Hematopoietic multipotent progenitor cell treated with erythropoietin and hydrocortisone succinate and interleukin-3 and kit ligand, for 17 days (in vitro differentiated cells): ENCODE data around the gene ARHGEF28.

ENCODE experiments used
- DNase-seq: peaks from one replicate; pipeline ENCODE4 v3.0.0-alpha.2; 2015; ENCODE audit warnings: low spot score

ARHGEF28 gene

DNA sequence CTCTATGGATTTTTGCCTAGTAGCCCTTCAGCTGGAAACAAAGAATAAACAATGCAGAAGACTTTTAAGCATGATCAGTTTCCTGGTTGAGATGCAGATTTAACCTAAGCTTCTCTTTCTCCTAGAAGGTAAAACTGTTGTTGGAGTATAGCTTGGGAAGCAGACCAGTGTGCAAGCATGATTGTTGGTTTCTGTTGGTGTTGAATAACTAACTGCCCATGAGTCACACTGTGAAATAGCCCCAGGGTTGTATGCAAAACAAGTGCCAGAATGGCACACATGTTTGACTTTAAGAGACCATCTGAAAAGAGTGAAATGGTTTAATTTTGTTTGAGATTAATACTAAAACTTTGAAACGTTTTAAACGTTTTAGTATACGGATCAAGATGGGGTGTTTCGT is 227.1 kb downstream of the ARHGEF28 start:
- no peak for DNase-seq

DNA sequence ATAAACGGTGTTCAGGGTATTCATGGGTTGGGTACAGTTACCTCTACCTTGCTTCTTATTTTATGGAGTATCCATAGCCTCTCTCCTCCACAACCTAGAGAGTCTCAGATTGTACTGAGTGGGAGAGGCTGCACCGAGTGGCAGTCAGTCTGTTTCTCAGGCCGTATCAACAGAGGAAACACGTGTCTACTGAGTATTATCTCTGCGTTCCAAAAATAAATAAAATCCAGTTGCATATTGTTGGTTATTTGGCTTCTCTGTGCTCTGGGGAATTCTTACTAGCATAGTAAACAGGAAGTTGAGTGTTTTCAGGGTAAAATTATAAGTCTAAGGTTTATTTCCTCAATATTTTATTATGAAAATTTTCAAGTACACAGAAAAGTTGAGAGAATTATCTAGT is 231.0 kb downstream of the ARHGEF28 start:
- DNase-seq = no peak

DNA sequence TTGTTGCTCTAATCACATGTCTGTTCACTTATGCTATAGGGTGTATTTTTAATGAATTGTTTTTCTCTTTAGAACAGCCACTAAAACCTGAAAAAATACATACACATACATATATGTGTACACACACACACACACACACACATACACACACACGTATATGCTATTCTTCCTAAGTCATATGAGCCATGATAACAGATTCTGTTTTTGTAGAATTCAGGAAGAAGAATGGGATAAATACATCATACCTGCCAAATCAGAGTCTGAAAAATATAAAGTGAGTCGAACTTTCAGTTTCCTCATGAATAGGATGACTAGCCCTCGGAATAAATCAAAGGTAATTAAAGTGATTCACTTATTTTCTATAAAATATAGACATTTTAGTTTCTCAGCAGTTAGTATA is 231.4 kb downstream of the ARHGEF28 start:
- no peak for DNase-seq

DNA sequence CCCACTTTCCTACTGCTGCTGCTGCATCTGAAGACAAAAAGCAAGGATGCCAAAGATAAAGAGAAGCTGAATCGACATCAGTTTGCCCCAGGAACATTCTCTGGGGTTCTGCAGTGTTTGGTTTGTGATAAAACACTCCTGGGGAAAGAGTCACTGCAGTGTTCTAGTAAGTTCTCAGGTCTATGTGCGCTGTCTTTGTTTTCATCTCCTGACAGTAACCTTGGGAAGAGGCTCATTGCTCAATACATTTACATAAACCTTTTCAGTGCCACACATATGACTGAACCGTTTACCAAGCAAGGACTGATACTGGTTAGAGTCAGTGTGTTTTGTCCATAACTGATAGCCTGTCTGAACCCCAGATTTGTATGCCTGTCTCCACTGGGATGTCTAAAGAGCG is 232.1 kb downstream of the ARHGEF28 start:
- no peak for DNase-seq

DNA sequence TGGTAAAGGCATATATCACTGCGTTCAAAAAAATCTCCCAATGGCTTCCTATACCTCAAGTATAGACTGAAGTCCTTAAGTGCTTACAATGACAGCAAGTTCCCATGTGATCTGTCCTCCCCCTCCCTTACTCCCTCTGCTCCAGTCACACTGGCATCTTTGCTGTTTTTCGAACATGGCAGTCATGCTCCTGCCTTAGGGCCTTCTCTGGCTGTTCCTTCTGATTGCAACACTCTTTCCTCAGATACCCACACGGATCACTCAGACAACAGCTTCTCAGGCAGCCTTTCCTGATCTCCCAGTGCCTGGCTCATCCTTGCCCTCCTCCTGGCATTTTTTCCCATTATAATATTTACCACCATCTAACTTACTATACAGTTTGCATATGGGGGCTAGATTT is 232.8 kb downstream of the ARHGEF28 start:
- no peak for DNase-seq

DNA sequence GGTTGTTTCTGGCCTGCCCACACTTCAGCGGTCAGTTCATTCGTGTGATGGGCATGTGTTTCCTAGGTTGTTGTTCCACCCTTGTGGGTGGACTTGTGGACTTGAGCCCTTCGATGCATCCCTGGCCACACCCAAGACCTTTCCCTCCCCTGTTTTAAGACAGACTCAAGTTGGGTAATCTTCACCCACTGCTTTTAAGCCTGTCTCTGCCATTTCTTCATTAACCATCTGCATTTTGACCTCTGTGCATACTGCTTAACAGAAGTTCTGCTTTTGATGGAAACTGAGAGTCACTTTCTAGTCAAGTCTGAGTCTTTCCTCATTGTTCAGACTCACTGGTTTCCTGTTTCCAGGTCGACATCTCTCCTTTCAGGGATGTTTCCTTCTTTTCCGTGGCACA is 233.7 kb downstream of the ARHGEF28 start:
- no peak for DNase-seq

DNA sequence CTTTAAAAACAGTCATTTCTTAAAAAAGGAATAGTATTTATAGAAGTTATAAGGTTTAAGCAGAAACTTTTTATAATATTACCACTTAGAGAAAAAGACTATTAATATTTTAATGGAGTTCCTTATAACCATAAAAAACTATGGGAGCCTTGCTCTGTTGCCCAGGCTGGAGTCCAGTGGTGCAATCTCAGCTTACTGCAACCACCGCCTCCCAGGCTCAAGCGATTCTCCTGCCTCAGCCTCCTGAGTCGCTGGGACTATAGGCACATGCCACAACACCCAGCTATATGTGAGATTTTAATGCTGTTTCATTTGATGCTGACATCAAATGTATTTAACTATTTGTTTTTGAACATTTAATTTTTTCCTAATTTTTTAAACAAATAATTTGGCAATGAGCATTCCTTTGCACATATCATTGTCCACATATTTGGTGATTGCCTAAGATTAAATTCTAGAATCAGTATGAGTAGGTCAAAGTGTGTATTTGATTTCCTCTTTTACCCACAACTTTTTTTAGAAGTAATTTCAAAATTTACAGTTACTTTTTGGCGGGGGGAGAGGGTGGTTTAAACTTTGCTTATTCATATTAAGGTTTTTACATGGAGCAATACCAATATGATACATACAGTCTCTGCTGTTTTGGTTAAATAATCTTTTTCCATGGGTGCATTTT is 235.5 kb downstream of the ARHGEF28 start:
- DNase-seq = no peak

DNA sequence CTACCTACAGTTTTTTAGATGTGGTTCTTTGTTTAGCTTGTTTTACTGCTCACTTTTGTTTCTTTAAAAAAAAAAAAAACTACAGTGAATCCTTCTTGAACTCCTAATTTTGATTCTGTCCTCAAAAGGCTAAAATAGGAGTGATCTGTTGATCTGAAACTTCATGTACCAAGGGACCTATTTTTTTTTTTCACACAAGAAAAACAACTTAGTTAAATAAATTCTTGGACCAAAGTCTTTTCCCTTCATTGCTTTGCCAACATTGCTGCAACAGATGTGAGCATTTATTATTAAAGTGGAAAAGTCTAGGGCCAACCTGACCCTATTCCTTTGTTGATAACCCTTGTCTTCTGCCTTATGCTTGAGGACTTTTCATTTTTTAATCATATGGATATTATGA is 236.8 kb downstream of the ARHGEF28 start:
- DNase-seq = no peak

DNA sequence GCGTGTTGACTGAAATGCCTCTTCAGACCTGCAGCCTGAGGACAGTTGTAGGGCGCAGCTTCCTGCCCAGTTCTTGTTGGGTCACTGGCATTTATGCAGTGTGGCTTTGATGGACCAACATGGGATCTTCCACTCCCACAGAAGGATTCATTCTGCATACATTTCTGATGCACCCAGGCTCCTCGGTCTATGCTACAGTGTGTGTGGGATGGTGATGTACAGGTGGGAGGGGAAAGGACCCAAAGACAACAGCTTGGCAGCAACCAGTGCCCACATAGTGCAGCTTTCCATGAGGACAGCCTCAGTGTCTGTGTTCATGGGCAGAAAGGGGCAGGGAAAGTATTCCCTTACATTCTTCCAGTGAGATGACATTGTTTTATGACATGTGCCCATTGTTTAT is 237.9 kb downstream of the ARHGEF28 start:
- DNase-seq = no peak

DNA sequence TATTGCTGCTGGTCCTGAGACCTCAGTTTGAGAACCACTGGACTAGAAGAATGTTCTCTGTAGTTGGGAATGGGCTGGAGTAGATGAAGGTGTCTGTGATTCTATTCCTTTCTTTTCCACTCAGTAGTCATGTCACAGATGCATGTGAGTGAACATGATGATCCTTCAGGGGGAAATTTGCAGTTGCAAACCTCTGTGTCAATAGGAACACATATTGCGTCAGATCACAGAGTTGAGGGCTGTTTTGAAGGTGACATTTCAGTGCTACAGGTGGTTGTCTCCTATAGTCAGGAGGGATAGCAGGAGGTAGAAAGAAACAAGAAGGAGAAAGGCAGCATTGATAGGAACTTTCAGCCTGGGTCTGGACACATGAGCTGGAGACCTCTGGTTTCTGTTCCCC is 239.3 kb downstream of the ARHGEF28 start:
- no peak for DNase-seq

DNA sequence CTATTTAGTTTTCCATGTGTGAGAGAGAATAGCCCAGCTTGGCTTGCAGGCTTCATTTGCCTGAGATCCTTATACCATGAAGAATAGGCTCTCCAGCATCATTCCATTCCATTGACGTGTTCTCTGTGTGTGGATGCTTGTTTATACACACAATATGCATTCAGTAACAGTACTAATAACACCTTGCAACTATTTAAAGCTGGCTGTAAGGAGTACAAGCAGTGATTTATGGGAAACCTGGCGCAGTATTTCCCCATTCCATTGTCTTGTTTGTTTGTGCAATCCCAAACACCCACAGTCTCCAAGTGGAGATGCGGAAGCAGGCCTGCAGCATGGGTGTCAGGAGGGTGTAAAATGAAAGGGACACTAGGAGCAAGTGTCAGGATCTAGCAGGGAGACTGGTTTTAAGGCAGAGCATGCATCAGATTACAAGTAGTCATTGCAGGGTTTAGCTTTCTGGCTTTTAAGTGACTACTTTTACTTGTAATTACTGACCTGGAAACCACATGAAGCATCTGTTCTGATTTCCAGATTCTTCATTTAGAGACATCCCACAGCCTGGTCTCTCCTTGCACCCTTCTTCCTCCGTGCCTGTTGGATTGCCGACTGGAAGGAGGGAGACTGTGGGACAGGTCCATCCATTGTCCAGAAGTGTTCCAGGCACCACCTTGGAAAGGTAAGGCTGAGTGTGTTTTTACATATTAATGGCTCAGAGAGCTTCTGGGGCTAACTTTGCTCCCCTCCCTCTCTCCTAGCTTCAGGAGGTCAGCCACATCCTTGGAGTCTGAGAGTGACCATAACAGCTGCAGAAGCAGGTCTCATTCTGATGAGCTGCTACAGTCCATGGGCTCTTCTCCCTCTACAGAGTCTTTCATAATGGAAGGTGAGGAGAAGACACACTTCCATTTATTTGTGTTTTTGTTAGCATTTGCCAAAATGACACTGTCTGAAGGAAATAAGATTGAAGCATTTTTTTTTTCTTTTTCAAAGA is 241.6 kb downstream of the ARHGEF28 start:
- no peak for DNase-seq

DNA sequence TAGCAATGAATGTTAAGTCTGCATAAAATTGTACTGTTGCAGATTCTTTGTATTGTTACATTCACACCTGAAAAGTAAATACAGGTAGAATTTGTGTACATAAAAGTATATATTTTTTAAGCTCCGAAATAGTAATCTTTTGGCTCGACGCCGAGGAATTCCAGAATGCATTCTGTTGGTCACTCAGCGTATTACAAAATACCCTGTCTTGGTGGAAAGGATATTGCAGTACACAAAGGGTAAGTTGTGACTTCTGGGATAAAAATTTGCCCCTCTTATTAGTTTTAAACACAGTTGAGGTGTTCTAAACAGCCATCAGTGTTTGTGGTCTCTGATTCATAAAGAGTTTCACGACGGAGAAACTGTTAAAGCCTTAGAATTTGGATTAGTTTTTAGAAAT is 257.6 kb downstream of the ARHGEF28 start:
- no peak for DNase-seq

DNA sequence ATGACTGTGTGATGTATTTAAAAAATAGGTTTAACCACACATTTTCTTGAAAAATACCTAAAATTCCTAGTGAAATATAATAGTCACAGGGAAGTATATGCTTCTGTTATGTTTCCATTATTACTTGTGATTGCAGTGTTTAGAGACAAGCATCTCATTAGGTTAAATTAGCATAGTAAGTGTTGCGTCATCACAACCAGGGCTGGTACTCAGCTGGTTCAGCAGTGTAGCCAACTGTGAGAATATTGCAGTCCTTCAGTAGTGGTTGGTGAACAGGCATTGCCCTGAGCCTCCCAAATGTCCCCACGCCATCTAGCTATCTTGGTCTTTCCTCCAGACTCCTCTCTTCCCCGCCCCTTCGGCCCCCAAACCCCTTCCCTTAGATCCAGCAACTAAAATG is 261.7 kb downstream of the ARHGEF28 start:
- DNase-seq = no peak

DNA sequence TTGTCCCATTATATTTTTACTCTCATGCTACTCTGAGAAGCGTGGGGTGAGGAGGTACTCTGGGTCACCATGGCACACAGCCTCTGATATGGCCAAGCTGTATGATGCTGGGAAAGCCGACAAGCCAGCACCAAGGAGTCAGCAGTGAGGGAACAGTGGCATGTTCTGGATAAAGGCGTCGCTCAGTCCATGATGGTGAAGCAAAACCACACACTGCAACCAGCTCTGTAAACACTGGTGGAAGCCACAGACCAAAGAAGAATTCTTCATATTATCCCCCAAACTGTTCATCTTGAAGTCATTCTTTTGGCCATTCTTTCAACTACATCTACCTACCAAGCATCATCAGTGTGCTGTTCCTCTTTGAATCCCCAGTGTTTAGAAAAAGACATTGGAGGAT is 264.6 kb downstream of the ARHGEF28 start:
- no peak for DNase-seq

DNA sequence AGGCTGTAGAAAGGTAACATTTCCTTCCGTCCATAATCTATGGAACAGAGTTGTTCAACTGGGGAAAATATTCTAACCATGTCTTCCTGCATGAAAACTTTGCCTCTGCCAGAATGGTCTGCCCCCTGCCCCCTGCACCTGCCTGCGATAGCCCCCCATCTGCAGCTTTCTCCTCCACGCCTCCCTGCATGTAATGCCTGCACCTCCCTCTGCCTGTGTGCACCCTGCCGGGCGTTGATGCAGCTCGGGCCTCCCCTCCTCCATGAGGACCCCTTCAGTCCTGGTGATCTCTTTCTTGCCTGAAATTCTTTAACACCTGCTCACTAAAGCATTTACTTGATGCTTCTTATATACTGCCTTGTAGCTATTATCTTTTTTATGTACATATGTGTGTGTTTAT is 266.2 kb downstream of the ARHGEF28 start:
- no peak for DNase-seq

DNA sequence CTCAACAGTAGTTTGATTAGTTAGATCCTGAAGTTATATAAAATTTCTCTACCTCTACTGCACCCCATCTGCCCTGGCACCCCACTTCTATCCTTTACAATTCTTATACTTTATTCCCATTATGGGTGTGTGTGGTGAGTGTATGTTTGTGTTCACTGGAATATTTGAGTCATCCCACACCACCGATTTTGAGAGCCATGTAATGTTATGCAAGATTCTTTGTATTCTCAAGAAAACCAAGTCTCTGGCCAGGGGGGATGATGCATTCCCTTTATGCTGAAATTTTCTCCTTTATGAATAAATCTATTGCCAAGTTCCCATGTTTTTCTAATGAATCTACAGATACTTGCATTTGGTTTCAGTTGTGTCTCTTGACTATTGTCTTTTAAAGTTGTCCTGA is 266.8 kb downstream of the ARHGEF28 start:
- DNase-seq = no peak

DNA sequence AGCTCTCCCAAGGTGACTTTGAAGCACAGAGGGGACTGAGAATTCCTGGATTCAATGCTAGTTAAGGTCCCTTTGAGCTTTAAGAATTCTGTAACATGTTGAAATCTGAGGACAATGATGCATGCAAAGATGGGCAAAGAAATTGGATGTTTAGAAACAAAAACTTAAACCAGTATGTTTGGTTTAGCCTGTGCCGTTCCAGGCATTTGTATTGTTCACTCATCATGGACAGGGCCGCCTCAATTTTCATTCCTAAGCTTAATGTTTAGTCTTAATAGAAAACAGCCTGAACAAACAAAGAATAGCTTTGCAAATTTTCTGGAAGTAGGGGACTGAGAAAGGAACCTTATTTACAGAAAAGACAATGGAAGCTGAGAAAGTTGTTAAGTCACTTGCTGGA is 267.8 kb downstream of the ARHGEF28 start:
- DNase-seq = no peak

DNA sequence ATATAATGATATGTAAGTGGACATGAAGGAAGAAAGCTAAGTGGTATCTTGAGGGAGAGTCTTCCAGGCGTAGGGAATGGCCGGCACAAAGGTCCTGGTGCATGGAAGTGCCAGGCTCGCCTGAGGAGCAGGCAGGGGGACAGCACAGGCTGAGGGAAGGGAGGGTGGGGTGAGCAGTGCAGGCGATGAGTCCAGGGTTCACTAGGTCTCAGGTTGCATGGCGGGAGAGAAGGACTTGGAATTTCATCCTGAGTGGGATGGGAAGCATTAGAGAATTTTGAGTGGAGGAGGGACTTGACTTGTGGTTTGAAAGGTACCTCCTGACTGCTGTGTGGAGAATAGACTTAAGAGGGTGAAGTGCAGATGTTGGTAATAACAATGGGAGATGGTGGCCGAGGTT is 268.9 kb downstream of the ARHGEF28 start:
- DNase-seq = no peak

DNA sequence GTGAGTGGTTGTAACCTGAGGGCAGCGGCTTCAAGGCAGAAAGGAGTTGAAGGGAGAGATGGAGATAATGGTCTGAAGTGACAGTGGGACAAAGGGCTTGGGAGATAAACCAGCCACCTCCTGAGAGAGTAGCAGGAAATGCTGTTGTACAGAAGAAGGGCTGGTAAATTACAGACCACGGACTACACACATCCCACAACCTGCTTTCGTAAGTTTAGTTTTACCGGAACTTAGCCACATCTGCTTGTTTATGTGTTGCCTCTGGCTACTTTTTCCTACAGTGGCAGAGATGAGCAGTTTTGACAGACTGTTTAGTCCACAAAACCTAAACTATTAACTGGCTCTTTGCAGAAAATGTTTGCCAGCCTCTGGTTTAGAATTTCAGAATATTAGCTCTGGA is 269.5 kb downstream of the ARHGEF28 start:
- DNase-seq = no peak

DNA sequence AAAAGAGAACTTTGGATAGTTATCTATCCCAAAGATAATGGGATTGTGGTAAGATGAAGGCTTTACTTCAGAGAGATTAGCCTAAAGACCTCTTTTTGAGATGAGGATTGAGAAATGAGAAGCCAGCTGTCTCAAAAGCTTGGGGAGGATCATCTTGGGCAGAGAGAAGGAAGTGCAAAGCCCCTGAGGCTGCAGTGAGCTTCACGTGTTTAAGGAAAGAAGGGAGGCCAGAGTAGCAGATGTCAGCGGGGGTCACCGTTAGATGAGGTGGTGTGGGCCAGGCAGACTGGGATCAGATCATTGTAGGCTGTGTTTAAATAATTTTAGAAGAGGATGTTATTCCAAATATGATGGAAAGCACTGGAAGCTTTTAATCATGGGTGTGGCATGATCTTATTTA is 270.1 kb downstream of the ARHGEF28 start:
- DNase-seq = no peak

DNA sequence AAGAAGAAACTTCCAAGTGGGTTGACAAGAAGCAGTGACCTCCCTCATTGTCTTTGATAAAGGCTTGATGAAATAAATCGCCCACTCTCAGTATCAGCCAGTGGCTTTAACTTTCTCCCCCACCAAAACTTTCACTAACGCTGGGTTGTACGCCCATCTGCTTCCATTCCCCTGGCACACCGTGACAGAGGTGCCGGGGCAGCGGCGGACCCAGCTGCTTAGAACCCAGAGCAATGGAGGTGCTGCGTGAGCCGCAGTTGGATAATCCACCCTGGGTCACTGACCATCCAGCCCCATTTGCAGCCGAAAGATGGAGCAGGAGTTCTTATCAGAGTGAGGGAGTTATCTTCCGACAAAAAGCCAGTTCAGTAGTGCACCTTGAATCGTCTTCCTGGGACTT is 270.7 kb downstream of the ARHGEF28 start:
- no peak for DNase-seq

DNA sequence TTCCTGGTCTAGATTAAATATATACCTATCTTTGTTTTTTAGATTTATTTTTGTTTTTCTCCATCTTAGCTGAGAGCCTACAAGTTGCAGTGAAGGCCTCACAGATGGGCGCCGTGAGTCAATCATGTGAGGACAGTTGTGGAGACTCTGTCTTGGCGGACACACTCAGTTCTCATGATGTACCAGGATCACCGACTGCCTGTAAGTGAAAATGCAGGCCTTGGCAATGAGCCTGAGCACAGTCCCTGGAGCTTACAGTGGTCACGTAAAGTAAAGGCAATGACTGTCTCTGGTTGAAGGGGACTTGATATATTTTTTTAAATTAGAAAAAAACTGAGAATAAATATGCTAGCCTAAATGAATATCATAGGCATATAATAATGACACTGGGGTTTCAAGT is 271.9 kb downstream of the ARHGEF28 start:
- DNase-seq = no peak

DNA sequence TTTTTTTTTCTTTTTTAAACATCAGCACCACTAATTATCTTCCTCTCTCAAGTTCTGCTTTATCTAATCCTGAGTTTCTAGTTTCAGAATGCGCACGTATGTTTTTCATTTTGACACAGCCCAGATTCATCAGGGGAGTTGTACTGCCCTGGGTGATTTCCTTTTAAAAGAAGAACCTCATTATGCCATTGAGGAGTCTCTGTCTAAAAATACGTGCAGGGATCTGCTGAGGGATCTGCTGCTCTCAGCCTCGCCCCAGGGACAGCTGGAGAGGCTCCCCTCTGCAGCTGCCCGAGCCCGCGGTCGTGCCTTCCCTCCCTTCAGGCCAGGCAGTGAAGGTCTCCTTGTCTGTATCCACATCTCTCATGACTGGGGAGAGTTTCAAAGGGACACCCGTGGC is 273.1 kb downstream of the ARHGEF28 start:
- DNase-seq = no peak

DNA sequence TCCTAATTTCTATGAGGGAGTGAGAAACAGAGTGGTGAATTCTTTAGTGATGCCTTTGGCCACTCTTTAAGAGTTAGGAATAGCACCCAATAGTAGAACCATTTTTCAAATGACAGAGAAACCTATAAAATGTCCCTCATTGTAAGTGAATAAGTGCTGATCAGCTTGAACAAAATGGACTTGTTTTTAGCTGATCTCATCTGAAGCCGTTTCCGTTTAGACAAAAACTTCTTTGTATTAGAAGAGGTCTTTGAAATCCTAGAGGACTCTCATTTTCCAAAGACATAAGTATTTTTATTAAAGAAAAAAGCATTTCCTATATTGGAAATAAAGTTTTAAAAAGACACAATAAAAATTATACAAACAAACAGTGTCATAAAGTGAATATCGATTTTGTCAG is 273.9 kb downstream of the ARHGEF28 start:
- DNase-seq = no peak
